ENCODE measurements around the gene KLF13. TPM values are rescaled to one million over a fixed set of nuclear protein-coding genes. Genes with fewer than 3 reads are reported as not detected.

KLF13 gene
- total RNA-seq, 1 experiment from 2014 or later, result 78.6 TPM

DNA sequence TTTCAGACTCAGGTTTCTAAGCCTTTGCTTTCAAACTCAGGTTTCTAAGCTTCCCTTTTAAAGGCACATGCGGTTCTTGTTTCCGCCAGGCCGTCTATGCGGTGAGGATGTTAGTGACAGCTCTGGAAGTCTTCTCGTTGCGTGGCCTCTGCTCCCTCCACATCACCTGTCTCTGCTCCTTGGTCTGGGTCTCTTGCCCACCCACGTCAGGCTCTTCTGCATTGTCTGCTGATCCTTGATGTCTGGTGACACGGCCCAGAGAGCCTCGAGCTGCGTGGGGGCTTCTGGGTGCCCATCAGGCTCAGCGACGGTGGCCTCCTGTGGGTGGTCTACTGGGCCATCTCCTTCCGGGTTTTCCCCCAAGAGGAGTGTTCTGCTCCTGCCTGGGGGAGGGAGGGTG lies 30.5 kb downstream of the KLF13 start:
- Histone ChIP-seq H3K4me3 (ENCODE audit: low read depth in 2 of 2, low read length in 2 of 2) (no peak overlapping the region), H3K9me3 (ENCODE audit: control insufficient read depth, insufficient read depth, low read depth, low read length) (no peaks in the 10 kb centered on the region), H3K36me3 (ENCODE audit: control insufficient read depth, insufficient read depth, low read length) (no peaks in the 10 kb centered on the region), H3K4me1 (ENCODE audit: control insufficient read depth, insufficient read depth, low read length) (peaks cover 23% of the 10 kb centered on the region), H3K27ac (ENCODE audit: low read length) (no peak overlapping the region), H3K27me3 (ENCODE audit: control insufficient read depth, insufficient read depth, low read length) (no peaks in the 10 kb centered on the region)
- intact Hi-C loops (cut with micrococcal nuclease; ENCODE audit: unreplicated experiment) (no loop called here), in situ Hi-C loops (cut with HindIII; ENCODE audit: low pct_unique_long_range_greater_than_20kb, low sequenced_read_pairs) (no loop called here)
- no TSS peak for BruUV-seq (replicated peaks)
- POLR2A ChIA-PET, result no interaction called here
- CTCF ChIA-PET, result interaction anchor here (0.6 to 0.7 kb wide), 2 partner anchors 55 to 321 kb away, joined by 3 to 4 read pairs; no protein-coding TSS in a partner anchor
- TF ChIP-seq SIN3A (IDR thresholded peaks at IDR 0.05; ENCODE audit: borderline replicate concordance, insufficient read depth, low read depth, low read length), result no peak
- TF ChIP-seq, protein P1, sequence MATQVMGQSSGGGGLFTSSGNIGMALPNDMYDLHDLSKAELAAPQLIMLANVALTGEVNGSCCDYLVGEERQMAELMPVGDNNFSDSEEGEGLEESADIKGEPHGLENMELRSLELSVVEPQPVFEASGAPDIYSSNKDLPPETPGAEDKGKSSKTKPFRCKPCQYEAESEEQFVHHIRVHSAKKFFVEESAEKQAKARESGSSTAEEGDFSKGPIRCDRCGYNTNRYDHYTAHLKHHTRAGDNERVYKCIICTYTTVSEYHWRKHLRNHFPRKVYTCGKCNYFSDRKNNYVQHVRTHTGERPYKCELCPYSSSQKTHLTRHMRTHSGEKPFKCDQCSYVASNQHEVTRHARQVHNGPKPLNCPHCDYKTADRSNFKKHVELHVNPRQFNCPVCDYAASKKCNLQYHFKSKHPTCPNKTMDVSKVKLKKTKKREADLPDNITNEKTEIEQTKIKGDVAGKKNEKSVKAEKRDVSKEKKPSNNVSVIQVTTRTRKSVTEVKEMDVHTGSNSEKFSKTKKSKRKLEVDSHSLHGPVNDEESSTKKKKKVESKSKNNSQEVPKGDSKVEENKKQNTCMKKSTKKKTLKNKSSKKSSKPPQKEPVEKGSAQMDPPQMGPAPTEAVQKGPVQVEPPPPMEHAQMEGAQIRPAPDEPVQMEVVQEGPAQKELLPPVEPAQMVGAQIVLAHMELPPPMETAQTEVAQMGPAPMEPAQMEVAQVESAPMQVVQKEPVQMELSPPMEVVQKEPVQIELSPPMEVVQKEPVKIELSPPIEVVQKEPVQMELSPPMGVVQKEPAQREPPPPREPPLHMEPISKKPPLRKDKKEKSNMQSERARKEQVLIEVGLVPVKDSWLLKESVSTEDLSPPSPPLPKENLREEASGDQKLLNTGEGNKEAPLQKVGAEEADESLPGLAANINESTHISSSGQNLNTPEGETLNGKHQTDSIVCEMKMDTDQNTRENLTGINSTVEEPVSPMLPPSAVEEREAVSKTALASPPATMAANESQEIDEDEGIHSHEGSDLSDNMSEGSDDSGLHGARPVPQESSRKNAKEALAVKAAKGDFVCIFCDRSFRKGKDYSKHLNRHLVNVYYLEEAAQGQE (IDR thresholded peaks at IDR 0.05; ENCODE audit: insufficient read depth in 1 of 2, low read depth in 2 of 2, low read length in 1 of 2), result no peak
- TF ChIP-seq TCF7L2 (IDR thresholded peaks at IDR 0.05; ENCODE audit: low read depth, low read length), result no peak
- TF ChIP-seq, protein P2, sequence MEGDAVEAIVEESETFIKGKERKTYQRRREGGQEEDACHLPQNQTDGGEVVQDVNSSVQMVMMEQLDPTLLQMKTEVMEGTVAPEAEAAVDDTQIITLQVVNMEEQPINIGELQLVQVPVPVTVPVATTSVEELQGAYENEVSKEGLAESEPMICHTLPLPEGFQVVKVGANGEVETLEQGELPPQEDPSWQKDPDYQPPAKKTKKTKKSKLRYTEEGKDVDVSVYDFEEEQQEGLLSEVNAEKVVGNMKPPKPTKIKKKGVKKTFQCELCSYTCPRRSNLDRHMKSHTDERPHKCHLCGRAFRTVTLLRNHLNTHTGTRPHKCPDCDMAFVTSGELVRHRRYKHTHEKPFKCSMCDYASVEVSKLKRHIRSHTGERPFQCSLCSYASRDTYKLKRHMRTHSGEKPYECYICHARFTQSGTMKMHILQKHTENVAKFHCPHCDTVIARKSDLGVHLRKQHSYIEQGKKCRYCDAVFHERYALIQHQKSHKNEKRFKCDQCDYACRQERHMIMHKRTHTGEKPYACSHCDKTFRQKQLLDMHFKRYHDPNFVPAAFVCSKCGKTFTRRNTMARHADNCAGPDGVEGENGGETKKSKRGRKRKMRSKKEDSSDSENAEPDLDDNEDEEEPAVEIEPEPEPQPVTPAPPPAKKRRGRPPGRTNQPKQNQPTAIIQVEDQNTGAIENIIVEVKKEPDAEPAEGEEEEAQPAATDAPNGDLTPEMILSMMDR (IDR thresholded peaks at IDR 0.05), result no peak
- no peak for TF ChIP-seq POLR2AphosphoS5 (IDR thresholded peaks at IDR 0.05; ENCODE audit: low read depth, low read length)
- DNase-seq (ENCODE audit: low read depth, low spot score), result no peak
- no peak for ATAC-seq

DNA sequence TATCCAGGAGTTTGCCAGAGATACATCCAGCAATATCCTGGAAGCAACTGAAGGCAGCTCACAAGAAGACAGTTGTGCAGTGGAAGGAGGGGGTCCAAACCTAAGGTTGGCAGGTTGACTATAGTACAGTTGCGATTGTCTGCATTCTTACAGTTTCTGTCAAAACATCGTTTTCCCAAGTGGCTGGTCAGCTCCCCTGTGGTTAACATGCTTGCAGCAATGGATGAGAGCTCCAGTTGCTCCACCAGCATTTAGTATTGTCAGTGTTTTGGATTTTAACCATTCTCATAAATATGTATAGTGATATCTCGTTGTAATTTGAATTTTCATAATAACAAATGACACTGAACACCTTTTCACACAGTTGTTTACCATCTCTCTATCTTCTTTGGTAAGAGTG lies 31.5 kb downstream of the KLF13 start:
- TF ChIP-seq POLR2AphosphoS5 (IDR thresholded peaks at IDR 0.05; ENCODE audit: low read depth, low read length), result no peak
- no peak for TF ChIP-seq TCF7L2 (IDR thresholded peaks at IDR 0.05; ENCODE audit: low read depth, low read length)
- no peak for TF ChIP-seq SIN3A (IDR thresholded peaks at IDR 0.05; ENCODE audit: borderline replicate concordance, insufficient read depth, low read depth, low read length)
- TF ChIP-seq, protein P2 (IDR thresholded peaks at IDR 0.05), result no peak
- TF ChIP-seq, protein P1 (IDR thresholded peaks at IDR 0.05; ENCODE audit: insufficient read depth in 1 of 2, low read depth in 2 of 2, low read length in 1 of 2), result no peak
- no peaks in the 10 kb centered on the region for H3K9me3 ChIP-seq (ENCODE audit: control insufficient read depth, insufficient read depth, low read depth, low read length)
- no peaks in the 10 kb centered on the region for H3K27me3 ChIP-seq (ENCODE audit: control insufficient read depth, insufficient read depth, low read length)
- no TSS peak for BruUV-seq (replicated peaks)
- H3K36me3 ChIP-seq (ENCODE audit: control insufficient read depth, insufficient read depth, low read length), result no peaks in the 10 kb centered on the region
- in situ Hi-C loops (cut with HindIII; ENCODE audit: low pct_unique_long_range_greater_than_20kb, low sequenced_read_pairs), result no loop called here
- POLR2A ChIA-PET, result no interaction called here
- H3K4me1 ChIP-seq (ENCODE audit: control insufficient read depth, insufficient read depth, low read length), result peaks cover 18% of the 10 kb centered on the region
- ATAC-seq, result no peak
- no peak for DNase-seq (ENCODE audit: low read depth, low spot score)
- CTCF ChIA-PET, result no interaction called here
- H3K4me3 ChIP-seq (ENCODE audit: low read depth in 2 of 2, low read length in 2 of 2), result no peak overlapping the region
- intact Hi-C loops (cut with micrococcal nuclease; ENCODE audit: unreplicated experiment), result no loop called here
- H3K27ac ChIP-seq (ENCODE audit: low read length), result no peak overlapping the region
